ENCODE data around the gene KRT72.

- TF ChIP-seq CTCF (IDR thresholded peaks at IDR 0.05) (no peak), POLR2A (IDR thresholded peaks at IDR 0.05) (no peak), POLR2AphosphoS5 (IDR thresholded peaks at IDR 0.05; ENCODE audit: insufficient read depth in 1 of 2, low read depth in 1 of 2) (no peak)
Measured at GRCh38 chr12:52604859-52605258, 3.6 kb upstream of the KRT72 start.

Data from vagina (tissue), 2 donors.